GM13977 (cell line): Measurements from ENCODE around the gene SLC1A1.

Source experiments
- DNase-seq: peaks from one replicate; pipeline ENCODE4 v3.0.0; 2012; ENCODE audit warnings: low spot score
- in situ Hi-C: fragments of 300-500 bp; cut with MboI; formaldehyde crosslinking; loops from one replicate; pipeline ENCODE4 v1.12.0; 2022; ENCODE audit warnings: low sequenced_read_pairs, low pct_unique_long_range_greater_than_20kb, mixed read lengths, inconsistent platforms; ENCODE audit not compliant: unreplicated experiment
- TF ChIP-seq, protein P1 (sequence below): IDR thresholded peaks from 2 replicates; pipeline ENCODE4 v1.5.1; 2012; ENCODE audit warnings: mild to moderate bottlenecking, control low read depth; ENCODE audit not compliant: insufficient read depth; ENCODE audit errors: extremely low read depth, missing control alignments

Gene SLC1A1

DNA sequence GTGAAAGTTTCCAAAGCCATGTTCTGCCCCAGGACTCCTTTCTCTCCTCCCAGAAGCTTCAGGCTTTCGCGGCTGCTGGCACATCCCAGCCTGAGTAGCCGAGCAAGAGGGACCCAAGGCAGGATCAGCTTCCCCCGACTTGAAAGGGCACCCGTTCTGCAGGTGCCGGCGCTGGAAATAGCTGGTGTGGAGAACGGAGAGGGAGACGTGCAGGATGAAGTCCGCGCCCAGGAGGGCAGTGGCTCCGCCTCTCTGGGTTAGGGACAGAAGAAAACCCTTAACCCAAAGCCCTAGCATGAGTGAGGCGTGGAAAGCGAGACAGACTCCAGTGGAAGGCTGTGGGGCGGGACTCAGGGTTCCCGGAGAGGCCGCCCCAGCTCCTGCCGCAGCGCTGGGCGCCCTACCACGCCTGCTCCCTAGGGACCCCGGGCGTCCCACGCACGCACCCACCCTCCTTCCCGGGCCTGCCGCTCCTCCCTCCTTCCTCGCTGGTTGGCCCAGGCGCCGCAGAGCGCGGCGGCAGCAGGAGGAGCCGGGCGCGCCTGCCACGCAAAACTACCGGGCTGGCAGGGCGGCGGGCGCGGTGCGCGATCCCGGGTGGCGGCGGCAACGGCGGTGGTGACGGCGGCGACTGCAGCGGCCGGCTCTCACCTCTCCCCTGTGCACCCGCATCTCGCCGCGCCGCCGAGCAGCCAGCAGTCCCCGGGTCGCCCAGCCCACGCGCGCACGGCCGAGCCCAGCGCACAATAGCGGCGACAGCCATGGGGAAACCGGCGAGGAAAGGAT lies at the start of gene SLC1A1:
Gene SLC1A1 (plus strand): TSS at position 550 of the 786 bp plus-strand sequence. CDS start 212 bp downstream, at position 762.
- in situ Hi-C loops = no loop called here
- DNase-seq = peak; percentile 83
- TF ChIP-seq, protein P1, sequence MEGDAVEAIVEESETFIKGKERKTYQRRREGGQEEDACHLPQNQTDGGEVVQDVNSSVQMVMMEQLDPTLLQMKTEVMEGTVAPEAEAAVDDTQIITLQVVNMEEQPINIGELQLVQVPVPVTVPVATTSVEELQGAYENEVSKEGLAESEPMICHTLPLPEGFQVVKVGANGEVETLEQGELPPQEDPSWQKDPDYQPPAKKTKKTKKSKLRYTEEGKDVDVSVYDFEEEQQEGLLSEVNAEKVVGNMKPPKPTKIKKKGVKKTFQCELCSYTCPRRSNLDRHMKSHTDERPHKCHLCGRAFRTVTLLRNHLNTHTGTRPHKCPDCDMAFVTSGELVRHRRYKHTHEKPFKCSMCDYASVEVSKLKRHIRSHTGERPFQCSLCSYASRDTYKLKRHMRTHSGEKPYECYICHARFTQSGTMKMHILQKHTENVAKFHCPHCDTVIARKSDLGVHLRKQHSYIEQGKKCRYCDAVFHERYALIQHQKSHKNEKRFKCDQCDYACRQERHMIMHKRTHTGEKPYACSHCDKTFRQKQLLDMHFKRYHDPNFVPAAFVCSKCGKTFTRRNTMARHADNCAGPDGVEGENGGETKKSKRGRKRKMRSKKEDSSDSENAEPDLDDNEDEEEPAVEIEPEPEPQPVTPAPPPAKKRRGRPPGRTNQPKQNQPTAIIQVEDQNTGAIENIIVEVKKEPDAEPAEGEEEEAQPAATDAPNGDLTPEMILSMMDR = no peak

DNA sequence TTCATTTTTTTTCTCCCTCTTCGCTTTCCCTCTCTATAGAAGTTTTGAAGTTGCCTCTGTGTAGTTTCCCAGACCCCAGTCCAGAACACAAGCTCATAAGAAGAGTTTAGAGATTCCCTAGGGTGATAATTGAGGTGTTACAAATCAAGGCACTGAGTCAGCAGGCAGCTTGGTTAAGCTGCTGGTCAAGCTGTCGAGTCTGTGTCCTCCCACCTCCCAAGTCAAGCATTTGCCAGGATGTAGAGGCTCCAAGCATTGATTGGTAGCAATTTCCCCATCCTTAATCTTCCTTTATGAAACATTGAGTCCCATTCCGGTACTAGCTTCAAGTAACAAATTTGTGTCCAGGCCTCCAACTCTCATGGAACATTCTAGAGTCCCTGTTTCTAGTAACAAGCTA lies 47.5 kb upstream of the SLC1A1 start:
- no peak for DNase-seq
- TF ChIP-seq, protein P1 = no peak
- in situ Hi-C loops = no loop called here

- in situ Hi-C loops = no loop called here
- DNase-seq = no peak
- TF ChIP-seq, protein P1 = no peak
Observed at GRCh38 chr9:4443439-4443838, 46.8 kb upstream of the SLC1A1 start.

DNA sequence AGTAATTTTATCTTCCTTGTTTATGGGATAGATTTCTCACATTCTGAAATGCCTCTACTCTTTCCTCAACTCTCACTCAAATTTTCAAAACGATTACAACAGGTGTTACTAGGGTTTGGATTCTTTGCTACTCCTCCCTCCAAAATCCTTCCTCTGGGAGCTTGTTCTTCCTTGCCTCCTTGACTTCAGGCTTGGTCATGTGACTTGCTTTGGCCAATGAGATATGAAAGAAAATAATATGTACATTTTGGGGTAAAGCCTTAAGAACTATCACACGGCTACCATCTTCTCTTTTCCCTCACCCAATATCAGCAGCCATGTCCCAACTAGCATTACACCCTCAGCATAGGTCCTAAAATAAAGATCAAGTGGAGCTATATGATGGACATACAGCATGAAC lies 28.8 kb upstream of the SLC1A1 start:
- in situ Hi-C loops = no loop called here
- TF ChIP-seq, protein P1 = no peak
- no peak for DNase-seq

- in situ Hi-C loops = no loop called here
- TF ChIP-seq, protein P1 = no peak
- DNase-seq = no peak
Observed at GRCh38 chr9:4463824-4464223, 26.4 kb upstream of the SLC1A1 start.

DNA sequence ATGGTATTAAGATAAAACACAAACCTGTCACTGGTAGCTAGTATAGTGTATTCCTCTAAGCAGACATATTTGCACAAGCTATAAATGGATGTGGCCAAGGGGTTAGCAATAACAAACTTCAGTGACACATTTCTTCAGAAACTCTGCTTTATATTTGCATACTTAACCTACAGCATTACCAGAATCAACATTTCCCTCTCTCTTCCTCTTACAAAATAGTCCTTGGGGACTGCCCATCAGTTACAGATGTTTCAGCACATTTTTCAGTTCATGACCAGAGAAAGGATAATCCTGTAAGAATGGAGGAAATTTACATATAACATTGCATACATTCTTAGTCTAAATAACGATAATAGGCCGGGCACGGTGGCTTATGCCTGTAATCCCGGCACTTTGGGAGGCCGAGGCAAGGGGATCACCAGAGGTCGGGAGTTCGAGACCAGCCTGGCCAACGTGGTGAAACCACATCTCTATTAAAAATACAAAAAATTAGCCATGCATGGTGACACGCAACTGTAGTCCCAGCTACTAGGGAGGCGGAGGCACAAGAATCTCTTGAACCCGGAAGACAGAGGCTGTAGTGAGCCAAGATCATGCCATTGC lies 25.3 kb upstream of the SLC1A1 start:
- peak; percentile 74 for DNase-seq
- in situ Hi-C loops = no loop called here
- TF ChIP-seq, protein P1 = no peak
